Activated naive CD4-positive, alpha-beta T cell treated with anti-CD3 and anti-CD28 coated beads, Interleukin-2, amount 50 U/mL, for 72 hours (primary cell): ENCODE measurements around the gene DPF3. TPM values are rescaled to one million over a fixed set of nuclear protein-coding genes. Genes with fewer than 3 reads are reported as not detected.
A peak's percentile ranks its signal among the peaks of the same experiment; 100 is the strongest.

Experiments used
- ATAC-seq, 2 donors: fragments of 150-1000 bp; cut with Tn5 transposase; 2 replicates each; pipeline ENCODE4 v1.10.0; 2021; ENCODE audit warnings: mild to moderate bottlenecking in 2 of 2, moderate library complexity in 2 of 2
- DNase-seq, 2 donors: peaks; one replicate each; pipeline ENCODE4 v3.0.0; 2021 to 2022; ENCODE audit warnings: low spot score in 2 of 2
- H3K27ac Mint-ChIP-seq, 2 donors: one replicate each; pipeline ENCODE4 v1.8.0; 2022; ENCODE audit warnings: mild to moderate bottlenecking in 2 of 2, mixed read lengths in 2 of 2
- H3K36me3 Mint-ChIP-seq, 2 donors: one replicate each; pipeline ENCODE4 v1.8.0; 2022; ENCODE audit warnings: mixed read lengths in 2 of 2
- H3K9me3 Mint-ChIP-seq, 2 donors: one replicate each; pipeline ENCODE4 v1.8.0; 2022; ENCODE audit warnings: mixed read lengths in 2 of 2
- total RNA-seq, 2 donors: library from RNA; stranded (reverse); gene quantifications; one replicate each; pipeline ENCODE4 v1.2.3, GENCODE V29; 2022

DPF3 gene
- total RNA-seq, 2 donors from 2014 or later = 0.29 TPM; not detected in 1

- no peaks in the 10 kb centered on the region for H3K9me3 Mint-ChIP-seq
- no peaks in the 10 kb centered on the region for H3K36me3 Mint-ChIP-seq
- DNase-seq (no peak), ATAC-seq (no peak)
- no peak overlapping the region for H3K27ac Mint-ChIP-seq
Measured at GRCh38 chr14:72913809-72914208, 19.9 kb upstream of the DPF3 start.

GRCh38 chr14:72909163-72909562 is 15.3 kb upstream of the DPF3 start:
- no peak for ATAC-seq
- Mint-ChIP-seq H3K36me3 (no peaks in the 10 kb centered on the region), H3K27ac (no peak overlapping the region), H3K9me3 (no peaks in the 10 kb centered on the region)
- DNase-seq = no peak

GRCh38 chr14:72907886-72908285 is 14.0 kb upstream of the DPF3 start:
- ATAC-seq (no peak), DNase-seq (no peak)
- no peaks in the 10 kb centered on the region for H3K9me3 Mint-ChIP-seq
- no peaks in the 10 kb centered on the region for H3K36me3 Mint-ChIP-seq
- H3K27ac Mint-ChIP-seq = no peak overlapping the region

GRCh38 chr14:72906879-72907278 is 13.0 kb upstream of the DPF3 start:
- H3K36me3 Mint-ChIP-seq = no peaks in the 10 kb centered on the region
- H3K27ac Mint-ChIP-seq = peak overlapping the region in 1 of 2 donors; percentile 24
- no peaks in the 10 kb centered on the region for H3K9me3 Mint-ChIP-seq
- ATAC-seq (no peak), DNase-seq (no peak)

- Mint-ChIP-seq H3K27ac (no peak overlapping the region), H3K36me3 (no peaks in the 10 kb centered on the region), H3K9me3 (no peaks in the 10 kb centered on the region)
- ATAC-seq (no peak), DNase-seq (no peak)
Measured at GRCh38 chr14:72906316-72906715, 12.4 kb upstream of the DPF3 start.

GRCh38 chr14:72904840-72905561 is 11.1 kb upstream of the DPF3 start:
- DNase-seq = peak in 1 of 2 donors; percentile 67
- peak; percentile 60 to 71 for ATAC-seq
- Mint-ChIP-seq H3K27ac (no peak overlapping the region), H3K9me3 (no peaks in the 10 kb centered on the region), H3K36me3 (no peaks in the 10 kb centered on the region)

GRCh38 chr14:72904218-72904617 is 10.3 kb upstream of the DPF3 start:
- no peak overlapping the region for H3K27ac Mint-ChIP-seq
- DNase-seq (no peak), ATAC-seq (no peak)
- no peaks in the 10 kb centered on the region for H3K36me3 Mint-ChIP-seq
- H3K9me3 Mint-ChIP-seq = no peaks in the 10 kb centered on the region

GRCh38 chr14:72903716-72904115 is 9.8 kb upstream of the DPF3 start:
- DNase-seq (no peak), ATAC-seq (no peak)
- H3K9me3 Mint-ChIP-seq = no peaks in the 10 kb centered on the region
- no peak overlapping the region for H3K27ac Mint-ChIP-seq
- H3K36me3 Mint-ChIP-seq = no peaks in the 10 kb centered on the region

GRCh38 chr14:72902801-72903530 is 9.1 kb upstream of the DPF3 start:
- no peaks in the 10 kb centered on the region for H3K9me3 Mint-ChIP-seq
- H3K36me3 Mint-ChIP-seq = no peaks in the 10 kb centered on the region
- ATAC-seq (no peak), DNase-seq (no peak)
- no peak overlapping the region for H3K27ac Mint-ChIP-seq

GRCh38 chr14:72901361-72901760 is 7.5 kb upstream of the DPF3 start:
- no peaks in the 10 kb centered on the region for H3K9me3 Mint-ChIP-seq
- H3K36me3 Mint-ChIP-seq = no peaks in the 10 kb centered on the region
- DNase-seq (no peak), ATAC-seq (no peak)
- H3K27ac Mint-ChIP-seq = no peak overlapping the region

GRCh38 chr14:72898448-72898847 is 4.5 kb upstream of the DPF3 start:
- Mint-ChIP-seq H3K36me3 (no peaks in the 10 kb centered on the region), H3K27ac (no peak overlapping the region), H3K9me3 (no peaks in the 10 kb centered on the region)
- no peak for DNase-seq
- no peak for ATAC-seq

- Mint-ChIP-seq H3K36me3 (peaks cover 5 to 6% of the 10 kb centered on the region in 2 donors), H3K27ac (no peak overlapping the region), H3K9me3 (no peaks in the 10 kb centered on the region)
- ATAC-seq = no peak
- no peak for DNase-seq
Measured at GRCh38 chr14:72894623-72895378, 900 bp upstream of the DPF3 start.

- H3K27ac Mint-ChIP-seq = peak overlapping the region; percentile 11 to 65
- no peak for ATAC-seq
Measured at GRCh38 chr14:72894323-72894622, 372 bp upstream of the DPF3 start.

GRCh38 chr14:72892879-72893635 is 844 bp downstream of the DPF3 start:
- Mint-ChIP-seq H3K27ac (peak overlapping the region in 1 of 2 donors; percentile 42), H3K9me3 (no peaks in the 10 kb centered on the region), H3K36me3 (peaks cover 5 to 6% of the 10 kb centered on the region in 2 donors)
- ATAC-seq = peak; percentile 15 to 24
- peak in 1 of 2 donors; percentile 31 for DNase-seq

More at GRCh38 chr14:72894323-72894622, 372 bp upstream of the DPF3 start:
- no peak for DNase-seq
- H3K36me3 Mint-ChIP-seq = peaks cover 5 to 6% of the 10 kb centered on the region in 2 donors
- H3K9me3 Mint-ChIP-seq = no peaks in the 10 kb centered on the region

GRCh38 chr14:72892103-72892878 is 1.6 kb downstream of the DPF3 start:
- H3K27ac Mint-ChIP-seq = peak overlapping the region in 1 of 2 donors; percentile 42
- ATAC-seq (no peak), DNase-seq (peak in 1 of 2 donors; percentile 13)
- no peaks in the 10 kb centered on the region for H3K9me3 Mint-ChIP-seq
- peaks cover 5 to 6% of the 10 kb centered on the region in 2 donors for H3K36me3 Mint-ChIP-seq

GRCh38 chr14:72891666-72892102 is 2.2 kb downstream of the DPF3 start:
- no peak overlapping the region for H3K27ac Mint-ChIP-seq
- ATAC-seq (no peak), DNase-seq (no peak)
- no peaks in the 10 kb centered on the region for H3K9me3 Mint-ChIP-seq
- H3K36me3 Mint-ChIP-seq = peaks cover 5 to 6% of the 10 kb centered on the region in 2 donors
